Activated CD4-positive, CD25-positive, alpha-beta regulatory T cell treated with anti-CD3 and anti-CD28 coated beads, Interleukin-2, amount 50 U/mL, for 24 hours (primary cell): ENCODE results near the gene SHQ1.

Experiments
- ATAC-seq, 2 donors: fragments of 150-1000 bp; cut with Tn5 transposase; one replicate each; pipeline ENCODE4 v1.10.0; 2021; ENCODE audit warnings: mild to moderate bottlenecking in 1 of 2, moderate library complexity in 1 of 2

SHQ1 gene

DNA sequence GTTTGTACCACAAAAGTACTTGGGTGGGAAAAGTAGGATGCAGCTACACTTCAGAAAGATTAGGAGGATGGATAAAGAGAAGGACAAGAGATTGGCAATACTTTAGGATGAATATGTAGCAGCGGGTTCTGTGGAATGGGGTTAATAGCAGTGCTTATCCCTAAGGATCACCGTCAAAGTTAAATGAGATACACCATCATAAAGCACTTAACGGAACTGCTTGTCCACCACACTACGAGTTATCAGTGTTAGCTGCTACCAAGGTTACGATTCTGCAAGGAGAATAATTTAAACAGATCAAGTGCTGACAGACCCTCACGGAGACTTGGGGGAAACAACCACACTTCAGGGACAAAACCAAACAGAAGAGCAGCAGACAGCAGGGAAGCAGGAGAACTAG, 963 bp downstream of the SHQ1 start:
- ATAC-seq = no peak

DNA sequence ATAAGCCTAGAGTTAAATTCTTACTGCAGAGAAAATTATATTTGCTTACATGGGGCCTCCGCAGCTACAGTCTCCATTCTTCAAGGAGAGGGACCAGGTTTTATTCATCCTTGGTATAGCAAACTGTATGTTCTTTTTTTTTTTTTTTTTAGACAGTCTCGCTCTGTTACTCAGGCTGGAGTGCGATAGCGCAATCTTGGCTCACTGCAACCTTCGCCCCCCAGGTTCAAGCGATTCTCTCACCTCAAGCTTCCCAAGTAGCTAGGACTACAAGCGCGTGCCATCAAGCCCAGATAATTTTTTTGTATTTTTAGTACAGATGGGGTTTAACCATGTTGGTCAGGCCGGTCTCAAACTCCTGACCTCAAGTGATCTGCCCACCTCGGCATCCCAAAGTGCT, 2.1 kb downstream of the SHQ1 start:
- no peak for ATAC-seq

DNA sequence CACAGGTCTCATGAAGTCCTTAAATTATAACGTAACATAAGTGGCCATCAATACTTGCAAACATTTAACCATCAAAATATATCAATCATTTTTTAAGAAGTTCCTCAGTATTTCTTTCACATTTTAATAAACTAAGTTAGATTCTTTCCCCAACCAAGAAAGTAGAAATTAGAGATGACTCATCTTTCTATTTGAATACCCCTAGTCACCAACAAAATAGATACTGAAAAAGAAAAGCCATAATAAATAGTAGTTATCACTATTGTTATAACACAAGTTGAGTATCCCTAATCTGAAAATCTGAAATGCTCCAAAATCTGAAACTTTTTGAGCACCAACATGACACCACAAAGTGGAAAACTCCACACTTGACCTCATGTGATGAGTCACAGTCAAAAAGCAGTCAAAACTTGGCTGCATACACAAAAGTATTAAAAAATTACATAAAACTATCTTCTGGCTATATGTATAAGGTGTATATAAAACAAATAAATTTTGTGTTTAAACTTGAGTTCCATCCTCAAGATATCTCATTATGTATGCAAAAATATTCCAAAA, 3.7 kb downstream of the SHQ1 start:
- peak; percentile 15 to 52 for ATAC-seq

DNA sequence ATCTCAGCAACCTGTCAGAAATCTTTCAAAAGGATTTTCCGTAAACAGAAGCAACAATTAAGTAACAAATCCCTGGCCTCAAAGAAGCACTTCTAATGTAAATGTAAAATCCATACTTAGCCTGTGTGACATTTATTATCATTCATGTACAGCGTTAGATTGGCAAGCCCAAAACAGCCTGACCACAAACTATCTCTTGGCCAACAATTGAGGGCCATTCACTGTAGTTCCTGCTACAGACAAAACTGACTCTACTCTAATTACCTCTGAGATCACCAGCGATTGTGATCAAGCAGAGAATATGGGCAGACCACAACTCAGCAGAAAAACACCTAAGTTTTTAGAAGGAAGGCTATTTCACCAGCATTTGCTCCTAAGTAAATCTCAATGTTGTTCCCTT, 9.2 kb downstream of the SHQ1 start:
- ATAC-seq = no peak

DNA sequence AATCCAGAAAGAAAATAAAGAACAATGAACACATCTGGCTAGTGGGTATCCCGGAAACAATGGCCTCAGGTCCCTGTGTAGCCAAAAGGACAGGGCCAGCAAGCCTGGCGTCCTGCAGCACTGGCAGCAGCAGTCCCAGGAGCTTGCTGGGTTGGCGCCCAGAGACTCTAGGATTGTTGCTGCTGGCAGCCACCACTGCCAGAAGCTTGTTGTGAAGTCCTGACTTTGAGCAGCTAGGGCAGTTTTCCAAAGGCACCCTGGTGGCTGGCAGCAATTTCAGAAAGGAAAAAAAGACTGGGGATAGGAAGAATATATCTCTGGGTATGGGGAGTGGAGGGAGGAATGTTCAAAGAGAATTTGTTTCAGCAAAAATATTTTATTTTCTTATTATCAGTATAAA, 11.3 kb downstream of the SHQ1 start:
- no peak for ATAC-seq

DNA sequence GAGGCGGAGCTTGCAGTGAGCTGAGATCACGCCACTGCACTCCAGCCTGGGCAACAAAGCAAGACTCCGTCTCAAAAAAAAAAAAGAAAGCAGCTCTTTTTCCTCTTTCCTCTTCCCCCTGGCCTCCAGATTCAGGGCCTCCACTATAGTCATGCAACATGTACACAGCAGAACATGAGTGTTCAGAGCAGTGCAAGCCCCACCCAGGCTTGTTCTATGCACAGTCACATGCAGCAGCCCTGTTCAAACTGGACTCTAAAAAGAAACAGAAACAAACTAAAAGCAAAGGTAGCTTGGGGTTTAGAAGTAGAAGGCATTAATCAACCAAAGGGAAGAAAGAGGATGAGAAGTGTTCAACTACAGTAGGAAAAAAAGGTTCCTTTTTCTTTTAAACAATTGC, 11.8 kb downstream of the SHQ1 start:
- no peak for ATAC-seq

DNA sequence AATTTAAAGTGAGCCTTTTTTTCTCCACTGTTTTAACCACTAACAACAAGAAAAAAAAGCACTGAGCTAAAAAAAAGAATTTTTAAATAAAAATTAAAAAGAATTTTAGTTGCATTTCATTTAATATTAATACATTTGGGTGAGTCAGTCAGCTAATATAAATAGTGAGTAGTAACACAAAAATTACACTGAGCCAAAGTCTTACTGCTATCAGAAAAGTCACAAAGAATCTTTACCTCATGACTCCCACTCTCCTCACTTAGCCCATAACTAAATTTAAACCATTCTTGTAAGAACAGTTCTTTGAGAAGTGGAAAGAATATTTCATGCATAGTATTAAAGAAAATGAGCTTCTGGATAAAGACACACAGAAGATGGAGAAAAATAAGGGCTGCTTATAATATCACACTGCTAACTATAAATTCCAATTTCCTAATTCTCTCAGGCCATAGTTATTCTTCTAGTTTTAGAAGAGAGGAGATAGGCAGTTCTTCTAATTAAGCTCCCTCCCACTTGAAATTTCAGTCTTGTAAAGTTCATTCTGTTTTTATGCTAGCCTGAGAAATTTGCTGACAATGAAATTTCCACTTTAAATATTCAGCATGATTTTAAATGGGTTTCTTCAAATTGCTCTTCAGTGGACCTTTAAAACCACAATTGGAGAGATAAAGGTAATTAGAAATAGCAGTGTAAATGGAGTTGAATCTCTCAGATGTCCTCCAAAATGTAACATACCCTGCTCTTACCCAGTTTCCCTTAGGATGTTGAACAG, 17.6 kb downstream of the SHQ1 start:
- ATAC-seq = no peak

DNA sequence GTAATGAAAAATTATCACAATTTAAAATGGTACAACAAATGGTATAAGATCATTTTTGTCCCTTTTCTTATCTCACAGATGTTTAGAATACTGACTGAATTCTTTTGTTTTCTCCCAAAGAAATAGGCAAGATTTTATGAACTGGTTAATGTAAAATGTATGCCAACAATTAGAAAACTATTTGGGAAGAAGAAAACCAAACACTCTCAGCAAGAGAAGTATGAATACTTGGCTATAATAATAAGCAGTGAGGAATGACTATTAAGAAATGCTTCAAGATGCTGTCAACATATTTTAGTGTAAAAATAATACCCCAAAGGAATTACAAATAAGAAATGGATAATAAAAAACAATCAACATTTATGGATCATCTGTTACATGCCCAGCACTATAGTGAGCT, 18.5 kb downstream of the SHQ1 start:
- ATAC-seq = no peak

DNA sequence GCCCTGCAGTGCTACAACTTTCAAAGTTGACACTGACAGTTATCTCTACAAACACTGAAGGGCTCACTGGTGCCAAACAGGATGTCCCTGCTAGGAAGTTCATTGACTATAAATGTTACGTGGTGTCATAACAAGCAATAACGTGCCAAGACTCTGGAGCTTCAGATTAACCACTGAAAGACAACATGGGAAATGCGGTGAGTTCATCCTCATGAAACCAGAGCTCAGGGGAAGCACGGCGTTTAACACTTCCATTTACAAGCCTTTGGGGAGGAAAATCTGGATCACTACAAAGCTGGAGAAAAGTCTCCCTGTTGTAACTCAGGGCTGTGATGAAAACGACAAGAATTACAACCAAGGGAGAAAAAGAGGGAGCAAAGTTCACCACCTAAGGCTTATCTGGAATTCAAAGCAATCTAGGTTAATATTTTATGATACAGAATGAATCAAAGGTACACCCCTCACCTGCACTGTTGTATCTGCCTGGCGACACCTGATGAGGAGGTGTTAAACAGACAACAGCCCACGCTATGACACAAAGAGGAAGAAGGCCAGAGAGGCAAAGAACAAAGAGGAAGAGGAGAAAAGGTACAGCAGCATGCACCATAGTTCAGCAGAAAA, 27.0 kb downstream of the SHQ1 start:
- peak; percentile 32 to 36 for ATAC-seq

DNA sequence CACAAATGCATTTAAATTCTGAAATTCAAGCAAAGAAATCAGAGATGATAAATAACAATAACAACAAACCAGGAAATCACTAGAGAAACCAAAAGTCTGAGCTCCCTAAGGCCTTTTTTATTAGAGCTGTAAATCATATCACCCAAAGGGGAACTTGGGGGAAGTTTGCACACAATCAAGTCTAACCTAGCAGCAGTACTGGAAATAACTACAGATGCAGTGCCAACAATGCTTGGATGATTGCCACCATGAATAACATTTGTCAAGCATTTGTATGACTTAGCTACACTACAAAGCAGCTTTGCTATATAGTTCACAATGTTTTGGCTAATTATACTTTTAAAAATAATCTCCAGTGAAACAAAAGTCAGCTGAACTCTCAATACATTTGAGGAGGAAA, 27.8 kb downstream of the SHQ1 start:
- no peak for ATAC-seq

DNA sequence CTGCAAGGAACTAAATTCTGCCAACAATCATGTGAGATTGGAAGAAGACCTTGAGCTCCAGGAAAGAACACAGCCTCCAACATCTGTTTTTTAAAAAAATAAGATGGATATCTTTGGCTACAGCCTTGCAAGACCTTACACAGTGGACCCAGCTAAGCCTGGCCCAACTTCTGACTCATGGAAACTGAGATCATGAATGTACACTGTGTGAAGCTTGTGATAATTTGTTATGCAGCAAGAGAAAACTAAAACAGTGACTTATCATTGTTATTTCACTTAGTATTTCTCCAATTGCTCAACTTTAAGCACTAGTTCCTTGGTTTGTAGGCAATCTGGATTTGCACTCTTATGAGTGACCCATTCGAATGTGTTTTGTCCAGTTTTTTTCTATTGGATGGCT, 29.3 kb downstream of the SHQ1 start:
- peak; percentile 18 to 36 for ATAC-seq

DNA sequence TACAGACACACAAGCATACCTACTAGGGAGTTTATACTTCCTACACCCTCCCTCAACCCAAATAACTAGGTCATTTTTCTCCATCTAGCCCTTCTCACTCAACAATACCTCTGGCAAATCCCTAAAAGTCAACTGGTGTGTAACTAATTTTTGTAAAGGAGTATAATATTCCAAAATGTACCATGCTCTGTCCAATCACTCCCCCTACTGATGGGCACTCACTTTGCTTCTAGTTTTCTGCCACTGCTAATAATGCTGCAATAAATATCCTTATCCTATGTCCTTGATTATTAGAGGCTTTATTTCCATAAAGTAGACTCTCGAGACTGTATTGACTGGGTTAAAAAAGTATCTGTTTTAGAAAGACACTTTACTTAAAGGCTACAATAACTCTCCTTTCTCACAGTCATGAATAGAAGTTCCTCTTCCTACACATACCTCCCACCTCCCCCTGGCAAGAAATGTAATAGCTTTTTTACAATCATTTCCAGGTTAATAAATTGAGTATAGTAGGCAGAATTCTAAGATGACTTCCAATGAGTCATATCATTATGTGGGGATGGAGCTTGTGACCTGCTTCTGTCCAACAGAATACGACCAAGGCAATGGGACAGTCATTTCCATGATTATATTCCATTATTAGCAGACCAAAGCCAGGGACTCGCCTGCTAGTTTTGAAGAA, 30.0 kb downstream of the SHQ1 start:
- no peak for ATAC-seq

DNA sequence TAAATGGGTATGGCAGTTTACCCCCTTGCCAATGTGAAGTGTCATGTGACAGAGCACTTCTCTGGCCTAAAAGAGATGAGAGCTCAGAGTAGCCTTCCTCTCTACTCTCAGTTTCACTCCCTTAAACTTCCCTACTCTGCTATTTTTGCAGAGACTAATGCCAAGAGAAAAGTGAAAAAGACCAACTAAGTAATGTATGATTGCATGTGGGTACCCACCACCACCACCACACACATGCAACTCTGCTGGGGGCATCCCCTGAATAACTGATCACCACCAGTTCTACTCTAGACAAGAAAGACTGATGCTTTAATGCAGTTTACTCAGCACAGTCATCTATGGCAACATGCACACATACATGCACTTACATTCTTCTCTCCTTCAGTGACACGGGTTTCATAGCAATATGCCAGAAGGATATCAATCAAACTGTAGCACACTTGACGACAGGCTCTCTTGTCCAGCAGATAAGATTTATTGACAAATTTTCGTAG, 31.3 kb downstream of the SHQ1 start:
- peak; percentile 57 to 60 for ATAC-seq

DNA sequence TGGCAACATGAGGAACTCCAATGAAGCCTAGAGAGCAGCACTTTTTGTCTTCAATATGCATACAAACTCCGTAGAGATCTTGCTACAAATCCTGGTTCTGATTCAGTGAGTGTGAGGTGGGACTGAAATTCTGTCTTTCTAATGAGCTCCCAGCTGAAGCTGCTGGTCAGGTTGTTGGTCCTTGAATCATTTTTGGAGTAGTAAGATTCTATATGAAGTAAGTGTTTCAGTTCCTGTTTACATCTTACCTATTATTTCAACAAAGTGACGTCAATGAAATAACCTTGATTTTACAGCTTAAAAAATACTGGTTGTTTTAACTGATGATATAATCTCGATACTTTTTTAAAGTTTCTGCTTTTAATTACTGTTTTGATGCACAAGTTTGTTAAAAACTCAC, 33.9 kb downstream of the SHQ1 start:
- ATAC-seq = no peak

DNA sequence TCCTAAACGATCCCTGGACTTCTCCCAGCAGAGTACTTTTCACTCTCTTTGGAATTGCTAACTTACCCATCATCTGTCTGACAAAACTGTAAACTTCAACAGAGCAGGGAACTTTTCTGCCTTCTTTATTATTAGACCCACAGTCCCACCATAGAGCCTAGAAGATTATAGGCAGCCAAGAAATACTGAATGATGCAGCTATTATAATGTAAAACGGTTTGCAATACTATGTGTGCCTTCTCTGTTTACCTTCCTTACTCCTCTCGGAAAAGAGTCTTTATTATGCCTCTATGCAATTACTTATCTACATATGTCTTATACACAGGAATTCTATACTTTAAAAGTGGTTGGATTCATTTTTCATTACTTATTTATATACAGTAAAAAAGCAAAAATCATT, 36.0 kb downstream of the SHQ1 start:
- no peak for ATAC-seq

DNA sequence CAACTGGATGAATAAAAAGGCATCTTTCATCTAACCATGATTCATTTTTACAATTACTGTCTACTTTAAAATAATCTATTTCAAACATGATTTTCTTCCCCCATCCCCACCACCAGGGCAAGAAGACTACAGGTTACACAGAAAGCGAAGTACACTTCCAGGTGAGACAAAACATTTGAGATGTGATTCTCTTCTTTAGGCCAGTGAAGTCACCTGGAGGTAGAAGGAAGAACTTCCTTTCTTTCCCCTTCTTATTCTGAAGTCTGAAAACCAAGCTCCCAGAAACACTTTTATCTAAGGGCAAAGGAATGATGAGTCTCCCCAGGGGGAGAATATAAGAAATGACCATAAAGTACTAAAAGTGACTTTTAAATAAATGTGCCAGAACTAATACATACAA, 36.7 kb downstream of the SHQ1 start:
- no peak for ATAC-seq

DNA sequence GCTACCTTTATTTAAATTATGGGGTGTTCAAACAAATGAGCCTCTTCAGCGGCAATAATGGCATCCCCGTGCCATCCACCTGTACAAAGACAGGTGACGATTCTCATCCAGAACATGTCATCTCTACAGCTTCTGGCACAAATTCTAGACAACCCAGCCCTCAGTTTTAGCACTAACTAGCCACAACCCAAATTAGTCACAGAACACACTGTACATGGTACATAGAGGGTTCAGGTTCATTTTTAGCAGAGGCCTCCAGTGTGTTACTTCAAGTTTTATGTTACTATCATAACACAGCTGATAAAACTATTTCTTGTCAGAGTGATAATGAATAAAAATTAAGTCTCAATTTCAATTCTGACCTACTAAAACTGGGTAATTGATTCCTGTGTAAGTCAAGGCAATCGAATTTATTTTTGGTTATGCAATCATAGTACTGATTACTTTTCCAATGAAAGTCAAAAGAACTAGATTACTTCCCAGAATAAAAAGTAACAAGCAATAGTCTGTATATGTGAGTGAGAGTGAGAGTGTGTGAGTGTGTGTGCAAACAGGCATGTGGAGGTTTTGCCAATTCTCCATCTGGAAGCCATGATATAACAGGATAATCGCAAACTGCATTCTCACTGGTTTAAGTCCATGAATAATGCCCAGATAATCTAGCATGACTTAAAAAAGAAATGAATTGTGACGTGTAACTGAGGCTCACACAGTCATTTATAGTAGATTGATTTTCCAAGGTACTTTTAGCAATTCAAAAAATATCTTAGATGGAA, 37.4 kb downstream of the SHQ1 start:
- no peak for ATAC-seq

DNA sequence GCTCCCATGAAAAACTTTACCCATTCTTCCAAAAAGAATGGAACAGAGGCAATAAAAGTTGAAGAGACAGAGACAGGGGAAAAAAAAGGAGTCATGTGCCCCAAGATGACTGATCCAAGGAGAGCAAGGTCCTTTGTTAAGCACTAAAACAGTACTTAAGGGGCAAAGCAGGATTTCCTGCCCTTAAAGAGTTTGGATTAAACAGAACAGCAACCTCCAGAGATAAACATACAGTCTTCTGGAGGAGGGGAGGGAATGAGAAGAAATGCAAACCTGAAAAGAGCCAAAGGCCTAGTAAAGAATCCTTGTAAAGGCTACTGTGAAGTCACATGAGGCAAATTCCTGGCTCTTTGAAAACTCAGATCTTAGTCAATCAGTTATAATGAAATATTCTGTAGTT, 38.2 kb downstream of the SHQ1 start:
- no peak for ATAC-seq

DNA sequence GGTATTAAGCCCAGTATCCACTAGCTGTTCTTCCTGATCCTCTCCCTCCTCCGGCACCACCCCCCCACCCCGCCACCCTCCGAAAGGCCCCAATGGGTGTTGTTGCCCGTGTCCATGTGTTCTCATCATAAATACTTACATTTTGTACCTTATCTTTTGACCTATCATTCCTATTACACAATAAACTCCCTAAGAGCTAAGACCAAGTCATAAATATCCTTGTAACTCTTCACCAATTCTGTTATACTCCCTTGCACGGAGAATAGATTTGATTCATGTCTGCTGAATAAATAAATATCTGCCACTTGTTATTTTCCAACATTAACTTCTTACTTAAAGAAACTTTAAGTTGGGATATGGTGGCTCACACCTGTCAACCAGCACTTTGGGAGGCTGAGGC, 43.9 kb downstream of the SHQ1 start:
- ATAC-seq = no peak

DNA sequence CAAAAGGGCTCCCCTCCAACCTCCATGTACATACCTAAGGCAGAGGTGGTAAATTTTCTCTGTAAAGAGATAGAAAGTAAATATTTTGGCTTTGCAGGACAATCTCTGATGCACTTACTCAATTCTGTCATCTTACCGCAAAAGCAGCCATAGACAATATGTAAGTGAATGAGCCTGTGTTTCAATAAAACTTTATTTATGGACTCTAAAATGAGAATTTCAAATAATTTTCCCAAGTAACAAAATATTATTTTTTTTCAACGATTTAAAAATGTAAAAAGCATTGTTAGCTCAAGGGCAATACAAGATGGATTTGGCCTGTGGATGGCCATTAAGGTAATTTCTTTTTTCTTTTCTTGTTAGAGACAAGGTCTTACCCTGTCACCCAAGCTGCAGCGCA, 44.7 kb downstream of the SHQ1 start:
- ATAC-seq = no peak

DNA sequence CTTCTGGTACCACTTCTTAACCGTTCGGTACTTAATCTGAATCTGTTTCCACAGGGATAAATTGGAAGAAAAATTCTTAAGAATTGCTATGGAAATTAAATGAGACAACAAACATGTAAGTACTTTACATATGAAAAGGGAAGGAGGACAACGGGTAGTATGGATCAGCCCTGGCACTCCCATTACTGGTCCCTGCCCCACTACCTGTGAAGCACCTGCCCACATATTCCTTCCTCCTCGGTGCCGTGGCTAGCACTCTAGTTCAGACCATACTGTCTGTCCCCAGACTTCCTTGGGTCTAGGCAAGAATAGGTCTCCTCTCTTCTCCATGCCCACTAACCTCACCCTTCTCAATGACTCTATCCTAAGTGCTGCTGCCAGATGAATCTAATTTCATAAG, 46.2 kb downstream of the SHQ1 start:
- no peak for ATAC-seq

DNA sequence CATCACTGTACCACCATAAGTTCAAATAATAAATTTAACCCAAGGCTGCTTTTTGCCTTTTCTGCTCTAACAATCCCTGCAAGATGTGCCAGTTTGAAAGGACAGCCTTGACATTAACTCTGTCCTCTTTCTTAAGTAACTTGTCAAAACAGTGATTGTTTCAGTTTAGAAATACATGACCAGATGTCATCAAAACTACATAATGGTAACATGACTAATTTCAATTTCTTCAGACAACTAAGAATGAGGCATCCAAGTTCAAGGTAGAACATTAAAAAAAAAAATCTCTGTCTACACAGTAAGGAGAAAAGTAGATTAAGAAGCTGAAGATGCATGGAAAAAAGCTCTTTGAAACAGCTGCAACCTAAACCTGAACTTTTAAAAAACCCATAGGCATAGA, 47.4 kb downstream of the SHQ1 start:
- ATAC-seq = peak; percentile 41 to 65
